Prostate gland (tissue), 2 donors: Measurements from ENCODE around the gene ADAMTSL1. TPM values are rescaled to one million over a fixed set of nuclear protein-coding genes. Genes with fewer than 3 reads are reported as not detected.

ENCODE experiments used
- DNase-seq: peaks from one replicate; pipeline ENCODE4 v3.0.0-alpha.2; 2019; ENCODE audit warnings: low spot score
- H3K27ac ChIP-seq, 2 donors: fragments of 200-600 bp; sonication (generic); 2 replicates each; pipeline ENCODE4 v1.5.1; 2017 to 2019
- H3K27me3 ChIP-seq: fragments of 200-600 bp; sonication (generic); replicated peaks from 2 replicates; pipeline ENCODE4 v1.5.1; 2019; ENCODE audit not compliant: insufficient read depth
- H3K36me3 ChIP-seq, 2 donors: fragments of 200-600 bp; sonication (generic); 1 replicate in 1 of 2; 2 replicates in 1 of 2; pipeline versions ENCODE4 v1.5.1 to v1.8.1; 2017 to 2019
- H3K4me1 ChIP-seq: fragments of 200-600 bp; sonication (generic); replicated peaks from 2 replicates; pipeline ENCODE4 v1.5.1; 2019
- H3K4me3 ChIP-seq, 2 donors: fragments of 200-600 bp; sonication (generic); 2 replicates each; pipeline ENCODE4 v1.5.1; 2017 to 2019
- H3K9me3 ChIP-seq: fragments of 200-600 bp; sonication (generic); 2 replicates; pipeline ENCODE4 v1.5.1; 2017
- CTCF ChIP-seq, 4 experiments: fragments of 200-600 bp in 2 of 4; fragments of 450-650 bp in 2 of 4; sonication (generic) in 2 of 4; IDR thresholded peaks; 1 replicate in 3 of 4; 2 replicates in 1 of 4; pipeline ENCODE4 v1.5.1; 2016 to 2019; ENCODE audit warnings: antibody characterized with exemption in 4 of 4, mild to moderate bottlenecking in 2 of 4, moderate library complexity in 2 of 4
- POLR2A ChIP-seq: fragments of 450-650 bp; IDR thresholded peaks from one replicate; pipeline ENCODE4 v1.6.1; 2016; ENCODE audit warnings: antibody characterized with exemption, mild to moderate bottlenecking
- POLR2AphosphoS5 ChIP-seq: sonication (generic); formaldehyde crosslinking; IDR thresholded peaks from one replicate; pipeline ENCODE4 v1.6.1; 2017; ENCODE audit warnings: antibody characterized with exemption
- WGBS: methylation state at CpG from one replicate; pipeline ENCODE4 v1.1.5; 2018; 5-methylcytosine and 5-hydroxymethylcytosine counted together
- intact Hi-C: fragments of 100-400 bp; cut with DNase I; formaldehyde crosslinking; loops from one replicate; pipeline ENCODE4 v1.14.2; 2022
- total RNA-seq, 2 donors: library from RNA; depleted of rRNA; stranded (reverse); fragments of >200 nt; gene quantifications; one replicate each; pipeline ENCODE4 v1.1.0, GENCODE V29; 2016

Gene ADAMTSL1
- total RNA-seq, 2 donors from 2014 or later = 9.8 to 18.1 TPM

- 97% methylated on average over 3 of the region's 3 CpGs for WGBS
- H3K9me3 ChIP-seq = no peaks in the 10 kb centered on the region
- H3K27me3 ChIP-seq = no peaks in the 10 kb centered on the region
- no peak overlapping the region for H3K27ac ChIP-seq
- no peaks in the 10 kb centered on the region for H3K4me1 ChIP-seq
- no peak for TF ChIP-seq POLR2AphosphoS5
- no peak for TF ChIP-seq POLR2A
- no peak for TF ChIP-seq CTCF (IDR thresholded peaks at IDR 0.05)
- no peak for DNase-seq
- intact Hi-C loops = no loop called here
- H3K36me3 ChIP-seq = no peaks in the 10 kb centered on the region
- no peak overlapping the region for H3K4me3 ChIP-seq
Observed at GRCh38 chr9:18495065-18495464, 21.1 kb downstream of the ADAMTSL1 start.

GRCh38 chr9:18496256-18497000 is 22.5 kb downstream of the ADAMTSL1 start:
- H3K27ac ChIP-seq = no peak overlapping the region
- intact Hi-C loops = no loop called here
- TF ChIP-seq POLR2AphosphoS5 (no peak), CTCF (IDR thresholded peaks at IDR 0.05) (no peak), POLR2A (no peak)

GRCh38 chr9:18499062-18499461 is 25.1 kb downstream of the ADAMTSL1 start:
- TF ChIP-seq CTCF (IDR thresholded peaks at IDR 0.05) (no peak), POLR2A (no peak), POLR2AphosphoS5 (peak; percentile 11)
- H3K36me3 ChIP-seq = no peaks in the 10 kb centered on the region
- no peak overlapping the region for H3K27ac ChIP-seq
- no peaks in the 10 kb centered on the region for H3K27me3 ChIP-seq
- no peaks in the 10 kb centered on the region for H3K9me3 ChIP-seq
- H3K4me3 ChIP-seq = no peak overlapping the region
- 51% methylated on average over 3 of the region's 3 CpGs for WGBS
- DNase-seq = peak; percentile 30
- H3K4me1 ChIP-seq = no peaks in the 10 kb centered on the region
- intact Hi-C loops = no loop called here

More at GRCh38 chr9:18496256-18497000, 22.5 kb downstream of the ADAMTSL1 start:
- H3K9me3 ChIP-seq = no peaks in the 10 kb centered on the region
- no peaks in the 10 kb centered on the region for H3K36me3 ChIP-seq
- DNase-seq = no peak
- H3K4me1 ChIP-seq = no peaks in the 10 kb centered on the region
- no peaks in the 10 kb centered on the region for H3K27me3 ChIP-seq
- H3K4me3 ChIP-seq = no peak overlapping the region
- WGBS = 87% methylated on average over 5 of the region's 5 CpGs

GRCh38 chr9:18499980-18500379 is 26.0 kb downstream of the ADAMTSL1 start:
- H3K36me3 ChIP-seq = no peaks in the 10 kb centered on the region
- TF ChIP-seq CTCF (IDR thresholded peaks at IDR 0.05) (no peak), POLR2AphosphoS5 (no peak), POLR2A (no peak)
- no peaks in the 10 kb centered on the region for H3K27me3 ChIP-seq
- no peak overlapping the region for H3K4me3 ChIP-seq
- no peaks in the 10 kb centered on the region for H3K4me1 ChIP-seq
- intact Hi-C loops = no loop called here
- no peak overlapping the region for H3K27ac ChIP-seq
- H3K9me3 ChIP-seq = no peaks in the 10 kb centered on the region
- no peak for DNase-seq
- 13% methylated on average over 1 of the region's 1 CpG for WGBS

- H3K27me3 ChIP-seq = no peaks in the 10 kb centered on the region
- intact Hi-C loops = no loop called here
- H3K4me1 ChIP-seq = no peaks in the 10 kb centered on the region
- no peaks in the 10 kb centered on the region for H3K36me3 ChIP-seq
- TF ChIP-seq POLR2A (no peak), CTCF (IDR thresholded peaks at IDR 0.05) (no peak), POLR2AphosphoS5 (no peak)
- DNase-seq = no peak
- H3K27ac ChIP-seq = no peak overlapping the region
- H3K9me3 ChIP-seq = no peaks in the 10 kb centered on the region
- WGBS = 91% methylated on average over 1 of the region's 1 CpG
- no peak overlapping the region for H3K4me3 ChIP-seq
Observed at GRCh38 chr9:18500451-18500850, 26.5 kb downstream of the ADAMTSL1 start.
